ENCODE data around the gene ZNF286A.
"Not testable (repeated sequence)": the region's sequence is repeated elsewhere in the genome, so short reads cannot be mapped to it uniquely, and the experiment has no call there.

The ZNF286A gene

DNA sequence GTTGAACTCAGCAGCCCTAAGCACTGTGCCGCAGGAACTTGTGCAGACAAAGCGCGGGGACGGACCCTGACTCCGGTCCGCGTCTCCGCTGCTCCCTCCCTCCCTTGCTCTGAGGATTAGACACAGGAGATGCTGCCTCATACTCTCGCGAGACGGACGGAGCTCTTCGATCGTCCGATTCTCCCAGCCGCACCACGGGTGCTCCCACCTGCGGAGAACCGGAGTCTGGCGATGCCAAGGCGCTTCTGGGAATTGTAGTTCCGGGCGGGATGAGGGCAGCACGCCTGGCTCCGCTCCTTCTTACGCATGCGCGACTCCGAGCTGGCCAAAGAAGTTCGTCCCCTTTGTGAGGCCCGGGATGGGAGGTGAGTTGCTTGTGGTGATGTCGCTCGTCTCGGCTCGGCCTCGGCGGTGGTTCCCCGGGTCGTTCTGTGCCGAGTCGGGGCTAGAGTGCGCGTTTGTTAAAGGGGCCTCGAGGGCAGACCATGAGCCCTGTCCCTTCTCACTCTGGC is at the start of gene ZNF286A:
ZNF286A (plus strand) TSS at position 340 of the 512 bp plus-strand sequence. CDS start 578 bp downstream, outside the sequence.
- peak; percentile 94 for DNase-seq (ENCODE audit: low read depth)

DNA sequence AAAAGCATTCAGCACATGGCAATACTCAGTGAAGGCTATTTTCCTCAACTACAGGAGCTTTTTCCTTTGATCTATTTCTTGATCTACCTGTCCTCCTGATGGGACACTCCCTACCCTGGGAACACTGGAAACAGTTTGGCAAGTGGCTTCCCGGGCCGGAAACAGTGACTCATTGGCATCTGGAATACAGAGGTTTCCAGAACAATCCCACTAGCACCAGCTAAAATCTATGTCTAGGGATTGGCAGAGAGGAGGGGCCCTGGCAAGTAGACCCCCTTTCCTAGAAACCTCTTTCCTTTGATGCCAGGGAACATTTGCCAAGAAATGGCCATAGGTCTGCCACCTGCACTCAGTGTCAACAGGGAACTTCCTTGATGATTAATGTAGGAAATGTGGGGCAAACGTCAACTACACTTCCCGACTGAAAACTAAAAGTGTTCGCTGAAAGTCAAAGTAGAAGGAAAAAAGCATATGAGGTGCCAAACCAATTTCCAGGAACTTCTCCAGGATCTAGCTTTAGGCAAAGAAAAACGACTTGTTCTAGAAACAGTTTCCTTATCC is 49.6 kb upstream of the ZNF286A start:
- DNase-seq (ENCODE audit: low read depth) = no peak

DNA sequence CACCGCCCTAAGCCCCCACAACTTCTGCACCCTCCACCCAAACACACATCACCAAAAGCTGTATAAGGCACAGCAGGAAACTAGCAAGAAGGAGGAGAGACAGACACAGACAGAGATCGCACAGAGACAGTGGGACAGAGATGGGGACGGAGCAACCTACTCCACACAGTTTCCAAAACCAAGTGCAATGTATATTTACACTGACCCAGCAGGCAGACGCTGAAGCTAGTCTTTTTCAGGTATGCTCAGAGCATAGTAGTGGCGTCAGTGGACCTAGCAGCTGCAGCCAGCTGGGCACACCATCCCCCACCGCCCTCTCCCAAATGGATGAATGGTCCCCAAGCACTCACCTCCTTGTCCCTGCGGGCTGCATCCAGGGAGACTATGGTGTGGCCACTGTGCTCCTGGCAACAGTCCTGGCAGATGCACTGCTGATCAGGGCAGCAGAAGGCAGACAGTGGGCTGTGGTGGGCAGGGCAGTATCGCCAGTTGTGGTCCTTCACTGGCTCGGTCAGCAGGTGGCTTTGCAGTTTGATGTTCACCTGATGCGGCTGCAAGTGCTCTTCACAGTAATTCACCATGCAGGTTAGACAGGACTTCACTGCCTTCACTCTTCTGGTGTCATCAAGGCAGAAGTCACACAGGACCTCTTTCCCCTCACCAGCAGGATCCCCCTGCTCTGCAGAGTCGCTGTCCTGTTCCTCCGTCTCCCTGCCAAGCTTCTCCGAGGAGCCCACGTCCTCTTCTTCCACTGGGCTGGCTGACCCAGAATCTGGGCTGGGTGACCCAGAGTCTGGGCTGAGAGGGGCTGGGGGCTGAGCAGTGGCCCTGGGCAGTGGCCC is 48.6 kb upstream of the ZNF286A start:
- no peak for DNase-seq (ENCODE audit: low read depth)

DNA sequence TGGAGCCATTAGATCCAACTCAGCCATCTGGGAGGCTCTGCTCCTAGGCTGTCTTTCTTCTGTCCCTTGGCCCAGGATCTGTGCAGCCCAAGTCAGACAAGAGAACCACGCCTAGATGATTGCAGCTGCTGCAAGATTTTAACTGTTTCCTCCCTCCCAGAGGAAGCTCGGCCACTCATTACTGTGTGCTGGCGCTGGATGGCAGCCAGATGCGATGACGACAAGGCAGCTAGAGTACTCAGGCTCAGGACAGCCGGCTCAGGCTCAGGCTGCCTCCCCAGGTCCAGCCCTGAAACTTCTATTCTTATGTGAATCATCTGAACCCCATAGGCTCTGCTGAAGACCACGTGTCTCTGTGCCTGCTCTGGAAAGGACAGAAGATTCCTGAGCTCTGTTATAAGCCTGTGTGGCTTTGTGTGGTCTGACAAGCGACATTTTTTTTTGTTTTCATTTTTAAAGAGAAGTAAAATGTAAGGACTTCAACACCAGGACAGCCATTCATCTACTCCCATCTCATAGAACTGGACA is 47.9 kb upstream of the ZNF286A start:
- DNase-seq (ENCODE audit: low read depth) = peak; percentile 97

DNA sequence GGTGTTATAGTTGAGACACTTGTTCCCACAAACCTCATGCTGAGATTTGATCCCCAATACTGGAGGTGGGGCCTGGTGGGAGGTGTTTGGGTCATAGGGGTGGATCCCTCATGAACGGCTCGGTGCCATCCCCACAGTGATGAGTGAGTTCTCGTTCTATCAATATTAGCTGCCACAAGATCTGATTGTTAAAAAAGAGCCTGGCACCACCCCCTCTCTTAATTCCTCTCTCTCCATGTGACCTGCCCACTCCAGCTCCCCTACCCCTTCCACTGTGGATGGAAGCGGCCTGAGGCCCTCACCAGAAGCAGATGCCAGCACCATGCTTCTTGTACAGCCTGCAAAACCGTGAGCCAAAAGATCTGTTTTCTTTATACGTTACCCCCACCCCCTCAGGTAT is 46.6 kb upstream of the ZNF286A start:
- no peak for DNase-seq (ENCODE audit: low read depth)

DNA sequence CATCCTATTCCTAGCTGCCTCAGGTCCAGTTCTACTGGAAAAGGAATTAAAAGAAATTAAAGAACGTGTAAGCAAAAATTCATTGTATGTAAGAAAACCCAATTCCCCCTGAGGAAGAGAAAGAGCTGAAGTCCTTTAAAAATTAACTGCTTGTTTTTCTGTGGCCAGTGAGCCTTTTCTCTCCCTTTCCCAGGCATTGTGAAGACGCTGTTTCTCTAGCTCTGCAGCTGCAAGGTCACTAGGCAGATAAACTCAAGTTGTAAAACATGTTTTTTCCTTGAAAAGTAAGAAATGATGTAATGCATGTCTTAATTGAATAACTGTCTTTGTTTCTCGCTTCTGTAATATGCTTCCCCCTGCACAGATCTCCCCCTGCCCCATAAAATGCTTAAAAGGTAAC is 45.2 kb upstream of the ZNF286A start:
- DNase-seq (ENCODE audit: low read depth) = not testable (repeated sequence)

DNA sequence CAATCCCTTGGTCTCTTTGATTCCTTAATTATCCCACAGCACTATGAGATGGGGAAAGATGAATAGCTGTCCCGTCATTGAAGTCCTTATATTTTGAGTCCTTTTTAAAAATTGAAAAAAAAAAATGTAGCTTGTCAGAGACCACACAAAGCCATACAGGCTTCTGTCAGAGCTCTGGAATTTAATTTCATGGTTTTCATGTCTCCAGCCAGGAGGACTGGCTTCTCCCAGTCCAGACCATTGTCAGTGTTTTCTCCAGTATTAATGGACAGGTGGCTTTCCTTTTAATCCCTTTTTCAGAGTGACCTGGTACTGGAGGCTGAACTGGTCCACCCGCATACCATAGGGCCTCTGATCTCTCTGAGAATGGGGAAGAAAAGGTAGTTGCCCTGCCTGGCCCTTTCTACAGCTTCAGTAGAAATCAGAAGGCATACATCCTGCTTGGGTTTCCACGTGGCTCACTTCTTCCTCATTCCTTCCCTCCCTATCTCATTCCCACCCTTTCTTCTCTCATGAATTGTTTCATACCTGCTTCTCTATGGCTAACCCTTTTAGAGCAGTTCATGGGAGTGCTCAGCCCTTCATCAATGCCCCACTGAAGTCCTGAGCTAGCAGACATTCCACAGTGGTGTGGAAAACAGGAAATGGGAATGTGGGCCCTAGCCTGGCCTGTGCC is 44.5 kb upstream of the ZNF286A start:
- DNase-seq (ENCODE audit: low read depth) = no peak

DNA sequence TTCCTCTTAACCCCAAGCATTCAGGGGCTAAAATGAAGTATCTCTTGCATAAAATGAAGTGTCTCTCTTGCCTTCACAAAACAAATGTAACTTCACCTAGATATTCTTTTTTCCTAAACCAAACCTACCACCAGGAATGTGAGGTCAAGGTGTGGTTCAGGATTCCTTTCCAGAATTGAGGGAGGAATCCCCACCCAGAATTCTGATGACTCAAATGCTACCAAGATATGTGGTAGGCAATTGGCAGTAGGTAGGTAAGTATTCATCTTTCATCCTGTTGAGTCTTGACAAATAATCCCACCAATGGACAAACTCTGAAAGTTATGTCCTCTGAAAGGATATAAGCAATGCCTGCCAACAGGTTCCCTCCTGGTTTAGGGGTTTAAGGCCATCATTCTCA is 41.7 kb upstream of the ZNF286A start:
- DNase-seq (ENCODE audit: low read depth) = no peak

DNA sequence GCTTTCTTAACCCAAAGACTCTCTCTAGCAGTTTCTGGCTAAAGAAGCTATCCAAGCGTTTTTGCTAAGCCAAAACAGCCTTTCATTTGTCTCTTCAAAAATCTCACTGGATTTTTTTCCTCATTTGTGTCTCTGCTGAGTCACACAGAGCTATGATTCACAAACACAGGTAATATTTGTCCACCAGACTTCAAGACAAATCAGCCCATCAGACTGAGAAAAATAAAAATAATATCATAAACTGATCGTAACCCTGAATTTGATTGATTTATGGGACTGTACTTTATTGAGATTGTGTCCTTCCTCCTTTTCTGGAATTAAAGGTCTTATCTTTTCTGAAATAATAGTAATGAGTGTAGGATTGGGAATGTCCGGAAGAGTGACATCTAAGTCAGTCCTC is 41.3 kb upstream of the ZNF286A start:
- no peak for DNase-seq (ENCODE audit: low read depth)

DNA sequence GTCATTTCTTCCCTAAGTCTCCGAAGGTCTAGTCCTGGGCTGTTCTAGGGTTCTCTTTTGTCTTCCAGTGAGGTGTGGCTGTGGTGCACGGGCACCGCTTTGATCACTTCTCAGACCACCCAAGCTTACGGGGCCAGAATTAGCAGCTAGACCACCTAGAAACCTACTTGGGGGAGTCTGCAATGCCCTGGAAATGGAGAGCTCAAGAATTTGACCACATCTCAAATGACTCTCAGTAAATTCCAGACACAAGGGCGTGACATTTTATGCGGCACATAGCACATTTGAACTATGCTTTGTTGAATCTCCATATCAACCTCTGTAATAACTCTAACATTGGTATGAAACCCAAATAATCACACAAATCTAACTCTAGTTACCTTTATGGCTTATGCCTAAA is 40.3 kb upstream of the ZNF286A start:
- DNase-seq (ENCODE audit: low read depth) = no peak

DNA sequence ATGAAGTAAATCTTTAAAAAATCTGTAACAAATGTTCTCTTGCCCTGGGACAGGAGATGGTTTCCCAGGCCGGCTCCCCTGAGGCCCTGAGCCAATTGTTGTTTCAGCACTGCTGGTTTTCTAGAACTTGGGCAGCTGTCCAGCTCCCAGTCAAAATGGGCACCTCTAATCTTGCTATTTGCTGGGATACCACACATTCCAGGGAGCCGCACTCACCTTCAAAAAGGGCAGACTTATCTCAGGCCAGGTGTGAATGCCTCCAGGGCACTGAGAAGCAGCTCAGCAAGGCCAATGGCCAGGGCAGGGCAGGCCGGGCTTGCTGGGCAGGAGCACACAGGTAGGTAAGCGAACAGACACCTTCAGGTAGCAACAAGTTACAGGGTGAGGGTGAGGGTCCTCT is 39.9 kb upstream of the ZNF286A start:
- no peak for DNase-seq (ENCODE audit: low read depth)

DNA sequence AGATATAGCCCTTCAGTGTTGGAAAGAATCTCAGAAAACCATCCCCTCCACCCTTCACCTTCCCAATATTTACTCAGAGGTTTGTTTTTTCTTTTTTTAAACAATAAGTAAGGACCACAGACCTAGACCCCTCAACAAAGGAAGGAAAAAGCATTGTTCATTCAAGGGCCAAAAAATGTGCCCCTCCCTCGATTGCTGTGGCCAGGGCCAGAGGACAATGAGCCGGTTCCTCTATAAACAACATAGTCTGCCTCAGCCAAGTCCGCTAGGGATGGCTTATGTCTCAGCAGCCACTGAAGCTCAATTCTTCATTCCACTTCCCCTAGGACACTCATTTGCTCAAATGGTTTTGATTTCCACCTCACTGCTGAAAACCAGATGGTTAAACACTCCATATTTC is 39.5 kb upstream of the ZNF286A start:
- no peak for DNase-seq (ENCODE audit: low read depth)

DNA sequence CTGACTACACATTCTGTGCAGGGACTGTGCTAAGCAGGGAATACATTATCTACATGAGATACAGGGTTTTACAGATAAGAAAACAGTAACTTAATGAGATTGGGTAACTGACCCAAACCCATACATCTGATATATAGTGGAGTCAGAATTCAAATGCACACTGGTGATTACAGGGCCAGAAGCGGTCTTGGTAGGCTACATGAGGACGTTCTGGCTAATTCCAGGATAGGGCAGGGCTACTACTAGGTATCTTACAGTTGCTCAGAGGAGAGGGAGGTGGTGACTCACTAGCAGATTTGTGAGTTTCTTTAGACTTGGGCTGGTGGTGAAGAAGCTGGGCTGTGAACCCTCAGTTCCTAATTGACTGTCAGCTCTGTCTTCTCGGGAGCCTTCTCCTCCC is 36.9 kb upstream of the ZNF286A start:
- no peak for DNase-seq (ENCODE audit: low read depth)

DNA sequence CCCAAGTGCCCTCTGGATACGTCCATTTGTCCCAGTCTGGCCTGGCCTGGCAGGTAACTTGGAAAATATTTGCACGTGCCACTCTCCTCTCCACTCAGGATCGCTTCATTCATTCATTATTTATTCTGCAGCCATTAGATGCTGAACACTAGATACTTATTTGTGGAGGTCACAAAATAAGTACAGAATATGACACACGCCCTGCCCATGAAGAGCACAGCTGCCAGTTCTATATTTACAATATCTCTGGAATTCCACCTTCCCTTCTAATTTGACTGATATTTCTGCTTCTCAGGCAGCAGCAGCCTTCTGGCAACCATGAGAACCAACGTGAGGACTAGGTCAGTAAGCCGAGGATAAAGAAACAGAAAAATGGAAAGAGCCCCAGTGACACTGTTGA is 36.4 kb upstream of the ZNF286A start:
- no peak for DNase-seq (ENCODE audit: low read depth)

DNA sequence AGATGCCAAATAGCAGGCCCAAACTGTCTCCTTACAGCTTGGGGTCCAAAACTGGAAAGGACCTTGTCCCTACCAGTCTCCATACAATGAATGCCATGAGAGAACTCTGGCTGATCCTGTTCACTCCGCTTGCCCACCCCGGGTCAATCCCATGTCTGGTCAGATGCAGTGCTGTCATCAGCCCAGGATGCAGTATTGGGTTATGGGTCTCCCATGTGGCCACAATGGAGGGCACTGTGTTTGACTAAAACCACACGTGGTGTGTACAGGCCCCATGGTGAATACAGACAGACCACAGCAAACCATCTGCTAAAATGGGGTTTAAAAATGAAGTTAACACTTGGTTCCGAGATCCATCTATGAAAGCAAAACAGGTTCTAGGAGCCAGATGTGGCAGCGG is 35.9 kb upstream of the ZNF286A start:
- DNase-seq (ENCODE audit: low read depth) = no peak

DNA sequence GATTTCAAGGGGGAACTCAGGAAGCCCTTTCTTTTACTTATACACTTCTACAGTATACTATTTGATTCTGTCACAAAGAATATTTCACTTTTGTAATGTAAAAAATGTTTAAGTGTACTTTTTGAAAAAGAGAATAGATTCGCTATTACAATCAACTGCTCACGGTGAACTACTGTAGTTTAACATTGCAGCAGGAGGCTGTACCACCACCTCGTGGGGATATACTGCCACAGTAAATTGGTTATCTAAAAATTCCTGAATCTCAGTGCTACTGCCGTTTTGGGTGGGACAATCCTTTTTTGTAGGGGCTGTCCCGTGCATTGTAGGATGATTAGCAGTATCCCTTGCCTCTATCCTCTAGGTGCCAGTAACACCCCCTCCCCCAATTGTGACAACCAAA is 30.0 kb upstream of the ZNF286A start:
- DNase-seq (ENCODE audit: low read depth) = not testable (repeated sequence)

DNA sequence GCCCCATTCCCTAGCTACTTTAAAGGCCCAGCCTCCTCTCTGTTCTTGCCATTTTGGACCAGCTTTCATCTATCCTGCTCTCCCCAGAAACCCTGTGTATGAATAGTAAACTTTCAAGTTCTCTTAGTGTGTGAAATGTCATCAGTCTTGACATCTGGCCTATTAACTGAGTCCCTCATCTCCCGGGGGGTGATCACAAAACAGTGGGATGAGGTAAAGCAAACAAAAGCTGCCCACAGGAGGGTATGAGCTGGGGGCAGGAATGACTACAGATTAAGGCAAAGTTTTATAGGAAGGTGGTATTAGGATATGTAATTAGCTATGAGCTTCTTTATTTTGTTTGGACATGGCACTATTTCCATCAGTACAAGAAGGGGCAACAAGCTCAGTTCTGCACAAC is 24.9 kb upstream of the ZNF286A start:
- not testable (repeated sequence) for DNase-seq (ENCODE audit: low read depth)

DNA sequence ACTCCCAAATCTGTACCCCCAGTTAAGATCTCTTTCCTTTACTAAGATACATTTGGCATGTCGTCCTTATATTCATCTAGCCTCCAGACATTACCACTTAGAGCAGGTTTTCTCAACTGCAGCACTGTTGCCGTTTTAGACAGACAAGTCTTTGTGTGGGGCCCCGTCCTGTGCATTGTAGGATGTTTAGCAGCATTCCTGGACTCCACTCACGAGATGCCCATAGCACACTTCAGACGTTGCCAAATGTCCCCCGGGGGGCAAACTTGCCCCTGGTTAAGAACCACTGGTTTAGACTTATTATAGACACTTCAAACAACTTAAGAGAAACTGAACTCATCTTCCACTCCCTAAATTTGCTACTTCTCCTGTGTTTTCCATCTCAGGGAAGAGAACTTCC is 23.6 kb upstream of the ZNF286A start:
- DNase-seq (ENCODE audit: low read depth) = not testable (repeated sequence)

DNA sequence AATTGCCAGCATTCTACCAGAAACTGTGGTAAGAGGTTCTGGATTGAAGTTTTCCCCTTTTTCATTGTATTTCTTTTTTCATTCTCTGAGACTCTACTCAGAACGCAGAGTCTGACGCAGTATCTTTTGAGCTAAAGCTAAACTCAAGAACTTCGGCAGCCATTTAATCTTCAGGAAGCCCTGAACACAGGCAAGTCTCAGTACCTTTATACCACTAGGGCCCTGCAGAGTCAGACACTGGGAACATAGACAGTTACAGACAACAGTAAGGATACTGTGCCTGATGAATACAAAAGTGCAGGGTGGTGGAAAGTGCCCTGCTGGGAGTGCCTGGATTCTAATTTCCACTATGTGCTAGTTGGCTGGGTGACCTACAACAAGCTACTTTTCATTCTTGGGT is 16.4 kb upstream of the ZNF286A start:
- not testable (repeated sequence) for DNase-seq (ENCODE audit: low read depth)

DNA sequence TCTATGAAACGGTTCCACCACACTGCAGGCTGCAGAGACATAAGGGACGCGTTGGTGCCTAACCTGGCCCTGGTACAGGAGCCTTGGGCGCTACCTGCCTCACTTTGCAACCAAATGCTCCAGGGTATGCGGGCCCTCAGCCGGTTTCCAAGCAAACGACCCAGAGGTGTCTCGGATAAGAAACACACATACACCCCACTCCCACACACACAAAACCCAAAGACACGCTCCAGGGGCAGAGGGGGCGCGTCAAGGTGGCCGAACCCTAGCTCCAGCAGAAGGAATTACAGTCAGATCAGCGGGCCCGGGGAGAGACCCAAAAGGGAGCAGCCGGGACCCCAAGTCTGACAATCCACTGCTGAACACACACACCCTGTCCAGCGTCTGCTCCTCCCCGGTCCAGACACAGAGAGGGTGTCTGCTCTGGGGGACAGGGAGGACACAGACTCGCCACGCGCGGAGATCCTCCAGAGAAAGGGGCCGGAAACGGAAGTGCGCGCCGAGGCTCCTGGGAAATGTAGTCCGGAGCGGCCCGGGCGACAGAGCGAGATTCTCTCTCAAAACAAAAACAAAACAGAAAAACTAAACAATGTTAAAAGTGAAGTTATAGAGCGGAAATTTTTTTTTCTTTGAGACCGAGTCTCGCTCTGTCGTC is 15.6 kb upstream of the ZNF286A start, which contains the start of gene TRIM16:
TRIM16 (minus strand) TSS at position 488 of the 655 bp plus-strand sequence. CDS start 32,702 bp downstream, outside the sequence.
- not testable (repeated sequence) for DNase-seq (ENCODE audit: low read depth)

DNA sequence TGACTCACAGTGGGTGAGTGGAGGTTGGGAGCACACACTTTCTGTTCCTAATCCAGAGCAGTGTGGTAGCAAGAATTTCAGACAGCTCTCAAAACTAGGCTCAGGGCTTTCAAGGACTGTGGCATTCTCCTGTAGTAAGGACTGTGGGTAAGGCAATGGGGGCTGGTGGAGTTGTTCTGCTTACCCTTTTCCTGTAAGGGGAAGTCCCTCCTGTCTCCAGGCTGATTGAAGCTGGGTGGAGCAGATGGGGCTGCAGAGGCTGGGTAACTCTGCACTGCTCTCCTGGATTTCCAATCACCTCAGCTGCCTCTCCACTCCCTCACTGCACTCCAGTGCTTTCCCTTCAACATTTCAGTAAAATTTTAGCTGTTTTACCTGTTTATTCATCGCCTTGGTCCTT is 12.1 kb upstream of the ZNF286A start:
- DNase-seq (ENCODE audit: low read depth) = not testable (repeated sequence)

DNA sequence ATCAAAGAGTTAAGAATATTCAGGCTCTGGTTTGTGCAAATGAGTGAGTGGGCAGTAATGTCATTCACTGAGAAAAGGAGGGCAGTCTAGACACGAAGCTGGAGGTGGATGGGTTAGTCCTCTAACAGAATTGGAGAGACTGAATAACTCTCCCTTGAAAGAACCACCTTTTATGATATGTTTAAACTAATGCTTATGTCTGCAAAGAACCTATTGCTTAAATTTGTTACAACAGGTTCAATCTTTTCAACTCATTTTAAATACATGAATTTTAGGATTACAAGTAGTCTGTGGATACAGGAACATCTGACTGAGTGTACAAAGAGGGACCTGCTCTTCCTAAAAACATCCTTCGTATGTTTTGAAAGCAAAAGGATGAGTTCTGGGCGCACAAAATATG is 585 bp upstream of the ZNF286A start:
- DNase-seq (ENCODE audit: low read depth) = not testable (repeated sequence)

All from GM04503 (cell line).